ENCODE data around the gene GREB1L.

- TF ChIP-seq CTCF (IDR thresholded peaks at IDR 0.05; ENCODE audit: low read length) (no peak), EZH2 (optimal IDR thresholded peaks at IDR 0.05; ENCODE audit: low read depth, low read length) (no peak)
Measured at GRCh38 chr18:21534327-21534726, 292.3 kb downstream of the GREB1L start.
